ENCODE measurements around the gene GADD45GIP1. TPM values are rescaled to one million over a fixed set of nuclear protein-coding genes. Genes with fewer than 3 reads are reported as not detected.

Gene GADD45GIP1
- total and polyA plus RNA-seq, 2 donors (not counting 1 experiment from before 2014, with no cell fraction given): 12.6 to 17.5 TPM

DNA sequence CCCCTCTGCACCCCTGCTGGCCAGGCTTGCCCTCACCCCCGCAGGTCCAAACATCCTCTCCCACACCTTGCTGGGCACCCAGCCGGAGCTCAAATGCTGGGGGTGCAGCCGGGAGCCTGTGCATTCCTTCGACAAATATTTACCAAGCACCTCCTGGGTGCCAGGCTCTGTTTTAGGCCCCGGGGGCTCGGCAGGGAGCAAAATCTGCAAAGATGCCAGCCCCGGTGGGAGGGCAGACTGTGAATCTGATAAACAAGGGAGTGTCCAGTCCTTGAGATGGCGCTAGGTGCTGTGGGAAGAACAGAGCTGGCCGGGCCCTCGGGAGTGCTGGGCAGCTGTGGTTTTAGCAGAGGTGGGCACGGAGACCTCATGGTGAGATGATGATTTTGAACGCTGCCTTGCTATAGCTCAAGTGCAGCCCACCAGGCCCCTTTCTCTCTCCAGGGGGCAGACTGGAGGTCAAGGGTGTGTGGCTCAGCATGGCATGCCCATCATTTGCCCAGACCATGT is 48.9 kb upstream of the GADD45GIP1 start:
- no peak for TF ChIP-seq EZH2 (IDR thresholded peaks at IDR 0.05; ENCODE audit: borderline replicate concordance, insufficient read depth, low read depth, low read length, poor library complexity, severe bottlenecking)
- TF ChIP-seq, protein P1, sequence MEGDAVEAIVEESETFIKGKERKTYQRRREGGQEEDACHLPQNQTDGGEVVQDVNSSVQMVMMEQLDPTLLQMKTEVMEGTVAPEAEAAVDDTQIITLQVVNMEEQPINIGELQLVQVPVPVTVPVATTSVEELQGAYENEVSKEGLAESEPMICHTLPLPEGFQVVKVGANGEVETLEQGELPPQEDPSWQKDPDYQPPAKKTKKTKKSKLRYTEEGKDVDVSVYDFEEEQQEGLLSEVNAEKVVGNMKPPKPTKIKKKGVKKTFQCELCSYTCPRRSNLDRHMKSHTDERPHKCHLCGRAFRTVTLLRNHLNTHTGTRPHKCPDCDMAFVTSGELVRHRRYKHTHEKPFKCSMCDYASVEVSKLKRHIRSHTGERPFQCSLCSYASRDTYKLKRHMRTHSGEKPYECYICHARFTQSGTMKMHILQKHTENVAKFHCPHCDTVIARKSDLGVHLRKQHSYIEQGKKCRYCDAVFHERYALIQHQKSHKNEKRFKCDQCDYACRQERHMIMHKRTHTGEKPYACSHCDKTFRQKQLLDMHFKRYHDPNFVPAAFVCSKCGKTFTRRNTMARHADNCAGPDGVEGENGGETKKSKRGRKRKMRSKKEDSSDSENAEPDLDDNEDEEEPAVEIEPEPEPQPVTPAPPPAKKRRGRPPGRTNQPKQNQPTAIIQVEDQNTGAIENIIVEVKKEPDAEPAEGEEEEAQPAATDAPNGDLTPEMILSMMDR (IDR thresholded peaks at IDR 0.05): no peak
- H3K9ac ChIP-seq (ENCODE audit: low read length): no peak overlapping the region
- H3K79me2 ChIP-seq (ENCODE audit: control insufficient read depth, insufficient read depth, low read length): no peaks in the 10 kb centered on the region
- Mint-ChIP-seq H3K27ac (no peak overlapping the region), H3K4me1 (no peaks in the 10 kb centered on the region), H3K27me3 (peaks cover 36% of the 10 kb centered on the region), H3K9me3 (ENCODE audit: insufficient read depth) (no peaks in the 10 kb centered on the region), H3K4me3 (no peak overlapping the region)
- no peak overlapping the region for H2AFZ ChIP-seq (ENCODE audit: insufficient read depth, low read depth, low read length, poor library complexity, severe bottlenecking)
- intact Hi-C loops (cut with micrococcal nuclease): no loop called here
- H3K4me3 ChIP-seq (ENCODE audit: control extremely low read depth in 1 of 5, extremely low read depth in 1 of 5, insufficient read depth in 1 of 5, low read depth in 2 of 5, low read length in 4 of 5): no peak overlapping the region
- WGBS (ENCODE audit: insufficient coverage): 92% methylated on average over 11 of the region's 12 CpGs
- peaks cover 0 to 26% (median 13%) of the 10 kb centered on the region in 4 experiments for H3K27me3 ChIP-seq (replicated peaks in 1 of 4; ENCODE audit: control extremely low read depth in 1 of 4, control insufficient read depth in 3 of 4, insufficient read depth in 4 of 4, low read length in 3 of 4)
- H3K4me2 ChIP-seq (replicated peaks; ENCODE audit: low read depth, low read length, poor library complexity, severe bottlenecking): no peak overlapping the region
- H3K4me1 ChIP-seq (ENCODE audit: control insufficient read depth in 2 of 2, insufficient read depth in 2 of 2, low read length in 2 of 2): peaks cover 0 to 6% of the 10 kb centered on the region in 2 donors
- ChIA-PET POLR2A (no interaction called here), CTCF (interaction anchor here (1.1 to 2.9 kb wide), 4 partner anchors 29 to 88 kb away, joined by 3 to 12 read pairs (median 4); no protein-coding TSS in a partner anchor)
- ATAC-seq (ENCODE audit: low read depth): no peak
- H4K20me1 ChIP-seq (ENCODE audit: control insufficient read depth, insufficient read depth, low read length, poor library complexity, severe bottlenecking): no peaks in the 10 kb centered on the region
- H3K36me3 ChIP-seq (replicated peaks in 1 of 2; ENCODE audit: control extremely low read depth in 1 of 2, control insufficient read depth in 1 of 2, extremely low read depth in 1 of 2, insufficient read depth in 2 of 2, low read length in 1 of 2): no peaks in the 10 kb centered on the region
- DNase-seq: no peak
- peaks cover 0 to 7% (median 0%) of the 10 kb centered on the region in 3 donors for H3K9me3 ChIP-seq (ENCODE audit: control extremely low read depth in 1 of 3, control insufficient read depth in 2 of 3, insufficient read depth in 1 of 3, low read length in 2 of 3)
- no peak overlapping the region for H3K27ac ChIP-seq (ENCODE audit: low read length in 2 of 2)

DNA sequence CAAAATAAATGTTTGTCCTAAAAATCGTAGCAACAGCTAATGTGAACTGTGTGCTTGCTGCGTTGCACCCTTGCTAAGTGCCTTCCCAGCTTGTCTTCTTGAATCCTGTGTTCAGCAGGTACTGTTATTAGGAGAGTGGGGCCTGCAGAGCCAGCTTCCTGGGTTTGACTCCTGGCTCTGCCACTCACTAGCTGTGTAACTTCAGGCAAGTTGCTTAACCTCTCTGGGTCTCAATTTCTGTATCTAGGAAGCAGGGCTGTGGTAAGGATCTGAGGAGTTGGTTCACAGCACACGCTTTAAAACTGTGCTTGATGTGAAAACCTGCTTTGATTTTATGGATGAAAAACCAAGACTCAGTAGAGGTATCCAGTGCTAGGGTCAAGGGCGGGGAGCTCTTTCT is 48.2 kb upstream of the GADD45GIP1 start:
- Histone ChIP-seq H3K27me3 (replicated peaks in 1 of 4; ENCODE audit: control extremely low read depth in 1 of 4, control insufficient read depth in 3 of 4, insufficient read depth in 4 of 4, low read length in 3 of 4) (peaks cover 0 to 20% (median 10%) of the 10 kb centered on the region in 4 experiments), H2AFZ (ENCODE audit: insufficient read depth, low read depth, low read length, poor library complexity, severe bottlenecking) (no peak overlapping the region), H3K9ac (ENCODE audit: low read length) (no peak overlapping the region), H3K36me3 (replicated peaks in 1 of 2; ENCODE audit: control extremely low read depth in 1 of 2, control insufficient read depth in 1 of 2, extremely low read depth in 1 of 2, insufficient read depth in 2 of 2, low read length in 1 of 2) (no peaks in the 10 kb centered on the region), H3K27ac (ENCODE audit: low read length in 2 of 2) (no peak overlapping the region), H3K79me2 (ENCODE audit: control insufficient read depth, insufficient read depth, low read length) (no peaks in the 10 kb centered on the region), H3K4me3 (ENCODE audit: control extremely low read depth in 1 of 5, extremely low read depth in 1 of 5, insufficient read depth in 1 of 5, low read depth in 2 of 5, low read length in 4 of 5) (no peak overlapping the region), H3K4me1 (ENCODE audit: control insufficient read depth in 2 of 2, insufficient read depth in 2 of 2, low read length in 2 of 2) (peaks cover 0 to 3% of the 10 kb centered on the region in 2 donors), H4K20me1 (ENCODE audit: control insufficient read depth, insufficient read depth, low read length, poor library complexity, severe bottlenecking) (no peaks in the 10 kb centered on the region), H3K4me2 (replicated peaks; ENCODE audit: low read depth, low read length, poor library complexity, severe bottlenecking) (no peak overlapping the region), H3K9me3 (ENCODE audit: control extremely low read depth in 1 of 3, control insufficient read depth in 2 of 3, insufficient read depth in 1 of 3, low read length in 2 of 3) (peaks cover 0 to 2% (median 0%) of the 10 kb centered on the region in 3 donors)
- intact Hi-C loops (cut with micrococcal nuclease): no loop called here
- no peak for DNase-seq
- Mint-ChIP-seq H3K27ac (no peak overlapping the region), H3K4me1 (no peaks in the 10 kb centered on the region), H3K27me3 (peaks cover 34% of the 10 kb centered on the region), H3K9me3 (ENCODE audit: insufficient read depth) (no peaks in the 10 kb centered on the region), H3K4me3 (no peak overlapping the region)
- 98% methylated on average over 4 of the region's 4 CpGs for WGBS (ENCODE audit: insufficient coverage)
- ChIA-PET POLR2A (no interaction called here), CTCF (interaction anchor here (1.1 to 2.9 kb wide), 3 partner anchors 29 to 88 kb away, joined by 3 to 12 read pairs (median 4); no protein-coding TSS in a partner anchor)
- no peak for ATAC-seq (ENCODE audit: low read depth)
- TF ChIP-seq, protein P1 (IDR thresholded peaks at IDR 0.05): no peak
- no peak for TF ChIP-seq EZH2 (IDR thresholded peaks at IDR 0.05; ENCODE audit: borderline replicate concordance, insufficient read depth, low read depth, low read length, poor library complexity, severe bottlenecking)

Measured in B cell (primary cell).